GM12878 (cell line): Measurements from ENCODE around the gene MAML2.

Experiments used
- ASH2L ChIP-seq: fragments of 300-600, 200-600 bp; sonication (generic); IDR thresholded peaks from 2 replicates; pipeline ENCODE4 v1.6.1; 2017; ENCODE audit warnings: low read depth, mild to moderate bottlenecking, borderline replicate concordance
- BCL11A ChIP-seq: IDR thresholded peaks from 2 replicates; pipeline ENCODE4 v1.6.1; 2011; ENCODE audit warnings: low read depth, low read length
- CEBPB ChIP-seq, 2 experiments: fragments of 150-350 bp in 1 of 2; IDR thresholded peaks; 2 replicates each; pipeline ENCODE4 v1.6.1; 2012 to 2014; ENCODE audit warnings: low read depth in 2 of 2, low read length in 2 of 2, borderline replicate concordance in 1 of 2, inconsistent platforms in 1 of 2
- CTCF ChIP-seq, 3 experiments: IDR thresholded peaks in 2 of 3; conservative IDR thresholded peaks in 1 of 3; 2 replicates each; pipeline ENCODE4 v1.5.1; 2011; ENCODE audit warnings: low read depth in 3 of 3, low read length in 3 of 3, mild to moderate bottlenecking in 3 of 3, control low read depth in 2 of 3, moderate library complexity in 2 of 3, inconsistent platforms in 1 of 3, mixed read lengths in 1 of 3; ENCODE audit not compliant: control insufficient read depth in 2 of 3, insufficient read depth in 1 of 3; ENCODE audit errors: extremely low read depth in 1 of 3
- FOXM1 ChIP-seq: IDR thresholded peaks from 2 replicates; pipeline ENCODE4 v1.6.1; 2012; ENCODE audit warnings: low read depth, mild to moderate bottlenecking, inconsistent platforms, low read length, moderate library complexity
- MXI1 ChIP-seq: fragments of 150-350 bp; IDR thresholded peaks from 2 replicates; pipeline ENCODE4 v1.6.1; 2011; ENCODE audit warnings: low read depth, mild to moderate bottlenecking, inconsistent platforms, low read length, improper control_type of control experiment
- NR2C2 ChIP-seq: IDR thresholded peaks from 2 replicates; pipeline ENCODE4 v1.6.1; 2011; ENCODE audit warnings: borderline replicate concordance, low read depth; ENCODE audit not compliant: control insufficient read depth, insufficient read length
- POU2F2 ChIP-seq: IDR thresholded peaks from 3 replicates; pipeline ENCODE4 v1.6.1; 2011; ENCODE audit warnings: low read depth, mild to moderate bottlenecking, low read length, borderline replicate concordance
- SMC3 ChIP-seq: IDR thresholded peaks from 2 replicates; pipeline ENCODE4 v1.6.1; 2011; ENCODE audit warnings: low read length, improper control_type of control experiment, borderline replicate concordance
- USF2 ChIP-seq: IDR thresholded peaks from 2 replicates; pipeline ENCODE4 v1.6.1; 2011; ENCODE audit warnings: low read depth, low read length, improper control_type of control experiment, borderline replicate concordance
- TF ChIP-seq, protein P1 (sequence below): IDR thresholded peaks from 2 replicates; pipeline ENCODE4 v1.6.1; 2012; ENCODE audit warnings: mild to moderate bottlenecking, low read depth, low read length
- TF ChIP-seq, protein P2 (sequence below): fragments of 450-650 bp; IDR thresholded peaks from 2 replicates; pipeline ENCODE4 v1.6.1; 2017; ENCODE audit warnings: mild to moderate bottlenecking, low read depth, inconsistent platforms; ENCODE audit not compliant: poor library complexity, severe bottlenecking

GRCh38 chr11:96204721-96205459 lies 138.1 kb downstream of the MAML2 start:
- TF ChIP-seq SMC3: no peak
- TF ChIP-seq CTCF (IDR thresholded peaks at IDR 0.05 in 2 of 3, conservative IDR thresholded peaks at IDR 0.05 in 1 of 3; ENCODE audit: control insufficient read depth in 2 of 3, extremely low read depth in 1 of 3, insufficient read depth in 1 of 3, low read depth in 3 of 3, low read length in 3 of 3): no peak
- TF ChIP-seq CEBPB (IDR thresholded peaks at IDR 0.05; ENCODE audit: borderline replicate concordance in 1 of 2, low read depth in 2 of 2, low read length in 2 of 2): no peak
- TF ChIP-seq, protein P1, sequence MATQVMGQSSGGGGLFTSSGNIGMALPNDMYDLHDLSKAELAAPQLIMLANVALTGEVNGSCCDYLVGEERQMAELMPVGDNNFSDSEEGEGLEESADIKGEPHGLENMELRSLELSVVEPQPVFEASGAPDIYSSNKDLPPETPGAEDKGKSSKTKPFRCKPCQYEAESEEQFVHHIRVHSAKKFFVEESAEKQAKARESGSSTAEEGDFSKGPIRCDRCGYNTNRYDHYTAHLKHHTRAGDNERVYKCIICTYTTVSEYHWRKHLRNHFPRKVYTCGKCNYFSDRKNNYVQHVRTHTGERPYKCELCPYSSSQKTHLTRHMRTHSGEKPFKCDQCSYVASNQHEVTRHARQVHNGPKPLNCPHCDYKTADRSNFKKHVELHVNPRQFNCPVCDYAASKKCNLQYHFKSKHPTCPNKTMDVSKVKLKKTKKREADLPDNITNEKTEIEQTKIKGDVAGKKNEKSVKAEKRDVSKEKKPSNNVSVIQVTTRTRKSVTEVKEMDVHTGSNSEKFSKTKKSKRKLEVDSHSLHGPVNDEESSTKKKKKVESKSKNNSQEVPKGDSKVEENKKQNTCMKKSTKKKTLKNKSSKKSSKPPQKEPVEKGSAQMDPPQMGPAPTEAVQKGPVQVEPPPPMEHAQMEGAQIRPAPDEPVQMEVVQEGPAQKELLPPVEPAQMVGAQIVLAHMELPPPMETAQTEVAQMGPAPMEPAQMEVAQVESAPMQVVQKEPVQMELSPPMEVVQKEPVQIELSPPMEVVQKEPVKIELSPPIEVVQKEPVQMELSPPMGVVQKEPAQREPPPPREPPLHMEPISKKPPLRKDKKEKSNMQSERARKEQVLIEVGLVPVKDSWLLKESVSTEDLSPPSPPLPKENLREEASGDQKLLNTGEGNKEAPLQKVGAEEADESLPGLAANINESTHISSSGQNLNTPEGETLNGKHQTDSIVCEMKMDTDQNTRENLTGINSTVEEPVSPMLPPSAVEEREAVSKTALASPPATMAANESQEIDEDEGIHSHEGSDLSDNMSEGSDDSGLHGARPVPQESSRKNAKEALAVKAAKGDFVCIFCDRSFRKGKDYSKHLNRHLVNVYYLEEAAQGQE: no peak
- TF ChIP-seq NR2C2: no peak
- no peak for TF ChIP-seq MXI1
- TF ChIP-seq BCL11A: no peak
- TF ChIP-seq POU2F2: no peak
- TF ChIP-seq FOXM1: no peak
- TF ChIP-seq USF2: no peak
- TF ChIP-seq, protein P2, sequence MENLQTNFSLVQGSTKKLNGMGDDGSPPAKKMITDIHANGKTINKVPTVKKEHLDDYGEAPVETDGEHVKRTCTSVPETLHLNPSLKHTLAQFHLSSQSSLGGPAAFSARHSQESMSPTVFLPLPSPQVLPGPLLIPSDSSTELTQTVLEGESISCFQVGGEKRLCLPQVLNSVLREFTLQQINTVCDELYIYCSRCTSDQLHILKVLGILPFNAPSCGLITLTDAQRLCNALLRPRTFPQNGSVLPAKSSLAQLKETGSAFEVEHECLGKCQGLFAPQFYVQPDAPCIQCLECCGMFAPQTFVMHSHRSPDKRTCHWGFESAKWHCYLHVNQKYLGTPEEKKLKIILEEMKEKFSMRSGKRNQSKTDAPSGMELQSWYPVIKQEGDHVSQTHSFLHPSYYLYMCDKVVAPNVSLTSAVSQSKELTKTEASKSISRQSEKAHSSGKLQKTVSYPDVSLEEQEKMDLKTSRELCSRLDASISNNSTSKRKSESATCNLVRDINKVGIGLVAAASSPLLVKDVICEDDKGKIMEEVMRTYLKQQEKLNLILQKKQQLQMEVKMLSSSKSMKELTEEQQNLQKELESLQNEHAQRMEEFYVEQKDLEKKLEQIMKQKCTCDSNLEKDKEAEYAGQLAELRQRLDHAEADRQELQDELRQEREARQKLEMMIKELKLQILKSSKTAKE: no peak
- no peak for TF ChIP-seq ASH2L
